ENCODE measurements around the gene SDC3. TPM values are rescaled to one million over a fixed set of nuclear protein-coding genes. Genes with fewer than 3 reads are reported as not detected.

SDC3 gene
- polyA plus RNA-seq, 1 experiment: 18.0 TPM

- POLR2A ChIA-PET: no interaction called here
- TF ChIP-seq CTCF (IDR thresholded peaks at IDR 0.05; ENCODE audit: insufficient read depth, low read depth, low read length): no peak
- Histone ChIP-seq H3K27me3 (ENCODE audit: control insufficient read depth, insufficient read depth, low read length) (no peaks in the 10 kb centered on the region), H3K4me3 (ENCODE audit: low read depth, low read length) (no peak overlapping the region), H3K36me3 (ENCODE audit: control insufficient read depth, insufficient read depth, low read length) (no peaks in the 10 kb centered on the region; the same call in 1 of the 2 replicates)
- CTCF ChIA-PET: interaction anchor here (0.6 kb wide), 1 partner anchor 14 kb away, joined by 3 read pairs; no protein-coding TSS in a partner anchor
- DNase-seq (ENCODE audit: low read depth): no peak
Measured at GRCh38 chr1:30881319-30882181, 27.0 kb downstream of the SDC3 start.

GRCh38 chr1:30880678-30881318, 27.8 kb downstream of the SDC3 start:
- ChIA-PET POLR2A (interaction anchor here (0.7 kb wide), 1 partner anchor 62 kb away, joined by 6 read pairs; no protein-coding TSS in a partner anchor), CTCF (no interaction called here)
- H3K4me3 ChIP-seq (ENCODE audit: low read depth, low read length): no peak overlapping the region
- no peak for TF ChIP-seq CTCF (IDR thresholded peaks at IDR 0.05; ENCODE audit: insufficient read depth, low read depth, low read length)
- no peaks in the 10 kb centered on the region; the same call in 1 of the 2 replicates for H3K36me3 ChIP-seq (ENCODE audit: control insufficient read depth, insufficient read depth, low read length)
- DNase-seq (ENCODE audit: low read depth): no peak
- no peaks in the 10 kb centered on the region for H3K27me3 ChIP-seq (ENCODE audit: control insufficient read depth, insufficient read depth, low read length)

GRCh38 chr1:30879940-30880677, 28.4 kb downstream of the SDC3 start:
- Histone ChIP-seq H3K4me3 (ENCODE audit: low read depth, low read length) (no peak overlapping the region), H3K36me3 (ENCODE audit: control insufficient read depth, insufficient read depth, low read length) (no peaks in the 10 kb centered on the region; the same call in none of the 2 replicates), H3K27me3 (ENCODE audit: control insufficient read depth, insufficient read depth, low read length) (no peaks in the 10 kb centered on the region)
- TF ChIP-seq CTCF (IDR thresholded peaks at IDR 0.05; ENCODE audit: insufficient read depth, low read depth, low read length): no peak
- ChIA-PET CTCF (interaction anchor here (1.5 to 1.6 kb wide), 2 partner anchors 78 to 161 kb away, joined by 3 to 10 read pairs; no protein-coding TSS in a partner anchor), POLR2A (interaction anchor here (0.7 kb wide), 1 partner anchor 61 kb away, joined by 6 read pairs; no protein-coding TSS in a partner anchor)
- no peak for DNase-seq (ENCODE audit: low read depth)

- DNase-seq (ENCODE audit: low read depth): no peak
- Histone ChIP-seq H3K36me3 (ENCODE audit: control insufficient read depth, insufficient read depth, low read length) (no peaks in the 10 kb centered on the region; the same call in none of the 2 replicates), H3K27me3 (ENCODE audit: control insufficient read depth, insufficient read depth, low read length) (no peaks in the 10 kb centered on the region), H3K4me3 (ENCODE audit: low read depth, low read length) (no peak overlapping the region)
- CTCF ChIA-PET: interaction anchor here (1.5 to 1.6 kb wide), 2 partner anchors 77 to 161 kb away, joined by 3 to 10 read pairs; no protein-coding TSS in a partner anchor
- no peak for TF ChIP-seq CTCF (IDR thresholded peaks at IDR 0.05; ENCODE audit: insufficient read depth, low read depth, low read length)
- POLR2A ChIA-PET: no interaction called here
Measured at GRCh38 chr1:30879126-30879786, 29.3 kb downstream of the SDC3 start.
